Stimulated activated CD4-positive, alpha-beta T cell treated with anti-CD3 and anti-CD28 coated beads, TNF-alpha, amount 100 ng/mL, for 48 hours (primary cell): ENCODE data around the gene TENM3.
"Not testable (repeated sequence)": the region's sequence is repeated elsewhere in the genome, so short reads cannot be mapped to it uniquely, and the experiment has no call there.

ENCODE experiments used
- DNase-seq, 3 donors: peaks; one replicate each; pipeline ENCODE4 v3.0.0-alpha.2; 2020; ENCODE audit warnings: low read depth in 3 of 3

Gene TENM3

GRCh38 chr4:182337366-182337765 is 94.2 kb downstream of the TENM3 start:
- DNase-seq, result no peak

DNA sequence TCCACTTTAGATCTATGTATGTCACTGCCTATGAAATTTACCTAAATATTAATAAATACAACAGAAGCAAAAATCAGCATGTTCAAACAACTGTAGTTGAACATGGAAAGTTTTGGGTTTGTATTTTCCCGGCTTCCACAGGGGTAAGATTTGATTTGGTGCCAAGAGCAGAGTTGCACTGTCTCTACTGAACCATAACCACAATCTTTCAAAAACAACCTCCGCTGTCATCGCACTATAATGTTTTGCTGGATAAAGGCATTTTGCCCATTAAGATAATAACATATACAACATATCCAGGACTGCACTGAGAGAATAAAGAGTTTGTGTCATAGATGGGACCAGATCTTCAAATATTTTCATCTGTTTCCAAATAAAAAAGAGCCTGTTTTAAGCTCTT is 94.9 kb downstream of the TENM3 start:
- DNase-seq, result no peak

GRCh38 chr4:182338746-182339145 is 95.5 kb downstream of the TENM3 start:
- no peak for DNase-seq

DNA sequence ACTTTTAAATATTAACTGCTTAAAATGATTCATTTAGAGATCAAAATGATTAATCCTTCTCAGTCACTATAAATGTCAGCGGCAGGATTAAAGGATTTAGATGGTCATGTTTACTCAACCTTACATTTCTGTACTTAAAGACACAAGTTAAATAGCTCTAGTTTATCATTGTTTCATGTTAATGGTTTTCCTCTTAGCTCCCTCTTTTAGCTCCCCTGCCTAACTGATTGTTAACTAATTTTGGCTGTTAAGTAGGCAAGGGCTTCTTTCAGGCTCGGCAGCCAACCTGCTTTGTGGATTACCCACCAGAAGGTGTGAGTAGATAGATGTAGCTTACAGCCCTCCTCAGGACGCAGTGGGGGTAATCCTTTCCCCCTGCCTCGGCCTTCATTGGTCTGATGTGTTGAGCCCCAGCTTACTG is 96.0 kb downstream of the TENM3 start:
- DNase-seq, result no peak

- DNase-seq, result no peak
Observed at GRCh38 chr4:182343453-182343852, 100.3 kb downstream of the TENM3 start.

DNA sequence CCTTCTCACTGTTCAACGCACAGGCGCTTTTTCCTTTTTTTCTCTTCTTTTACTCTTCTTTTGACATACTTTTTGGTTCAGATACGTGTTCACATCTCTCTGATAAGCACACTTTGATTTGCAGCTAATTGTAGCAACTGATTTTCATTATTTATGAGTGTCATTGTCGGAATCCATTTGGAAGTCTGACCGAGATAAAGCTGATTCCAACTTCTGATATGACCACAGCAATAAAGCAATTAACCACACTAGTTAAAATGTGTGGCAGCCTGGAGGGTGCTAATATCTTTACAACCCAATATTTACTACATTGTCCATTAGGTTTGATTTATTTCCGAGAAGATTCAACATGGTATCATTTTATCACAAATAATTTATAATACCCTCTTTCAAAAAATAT is 101.8 kb downstream of the TENM3 start:
- DNase-seq, result no peak

DNA sequence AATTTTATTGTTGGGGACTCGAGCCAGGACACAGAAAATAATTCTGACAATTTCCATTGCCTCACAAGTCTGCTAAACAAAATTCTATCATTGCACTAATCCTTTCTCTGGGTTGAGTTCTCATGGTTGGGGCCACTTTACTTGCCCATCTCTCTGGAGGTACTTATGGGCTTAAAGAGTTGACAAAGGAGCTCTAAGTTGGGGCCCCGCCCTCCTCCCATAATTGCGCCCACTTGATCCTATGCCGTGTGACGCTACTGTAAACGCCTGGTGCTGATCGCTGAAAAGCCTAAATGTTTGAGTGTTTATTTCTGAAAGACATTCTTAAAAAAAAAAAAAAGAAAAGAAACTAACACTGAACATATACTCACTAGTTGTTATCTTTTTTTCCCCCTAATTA is 103.0 kb downstream of the TENM3 start:
- no peak for DNase-seq

DNA sequence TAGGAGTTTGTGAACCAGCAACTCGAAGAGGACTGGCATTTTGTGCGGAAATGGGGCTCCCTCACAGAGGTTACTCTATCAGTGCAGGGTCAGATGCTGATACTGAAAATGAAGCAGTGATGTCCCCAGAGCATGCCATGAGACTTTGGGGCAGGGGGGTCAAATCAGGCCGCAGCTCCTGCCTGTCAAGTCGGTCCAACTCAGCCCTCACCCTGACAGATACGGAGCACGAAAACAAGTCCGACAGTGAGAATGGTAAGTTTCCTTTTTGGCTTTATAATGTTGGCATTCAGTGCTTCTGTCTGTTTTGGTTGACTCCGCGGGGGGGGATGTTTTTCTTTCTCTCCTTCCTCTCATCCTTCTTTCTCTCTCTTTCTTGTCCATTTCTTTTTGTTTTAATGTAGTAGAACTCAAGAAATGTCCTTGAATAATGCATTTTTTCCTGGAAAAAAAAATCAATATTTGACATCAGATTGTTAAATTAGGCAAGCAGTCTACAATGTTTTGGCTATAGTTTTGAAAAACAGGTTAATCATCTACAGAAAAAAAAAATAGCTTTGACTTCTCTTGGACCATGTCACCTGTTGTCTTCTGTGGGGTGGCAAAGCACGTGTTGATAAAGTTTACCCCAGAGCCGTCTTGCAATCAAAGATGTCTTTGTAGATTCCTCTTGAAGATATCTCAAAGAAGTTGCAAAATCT is 103.6 kb downstream of the TENM3 start:
- DNase-seq, result no peak

DNA sequence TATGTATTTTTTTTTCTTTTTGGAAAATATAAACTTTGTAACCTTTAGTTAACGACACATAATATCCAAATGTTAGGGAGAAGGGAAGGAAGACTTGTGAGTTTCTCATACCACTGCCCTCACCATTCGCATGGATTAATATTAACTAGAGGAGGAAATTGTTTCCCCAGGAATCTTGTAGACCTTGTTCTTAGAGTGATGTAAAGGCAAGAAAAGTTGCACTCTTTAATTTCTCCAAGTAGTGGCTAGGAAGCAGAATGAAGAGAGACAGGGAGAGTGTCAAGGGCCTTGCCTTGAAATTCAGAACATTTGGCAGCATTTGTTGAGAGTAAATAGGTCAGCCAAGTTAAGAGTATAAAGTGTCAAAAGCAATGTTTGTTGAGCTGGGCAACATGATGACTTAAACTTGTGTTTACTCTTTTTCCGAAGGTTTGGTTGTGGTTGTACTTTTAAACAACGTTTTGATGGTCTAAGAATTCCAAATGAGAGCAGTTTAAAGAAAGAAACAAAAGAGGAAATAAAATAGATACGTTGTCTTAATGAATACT is 105.7 kb downstream of the TENM3 start:
- no peak for DNase-seq

DNA sequence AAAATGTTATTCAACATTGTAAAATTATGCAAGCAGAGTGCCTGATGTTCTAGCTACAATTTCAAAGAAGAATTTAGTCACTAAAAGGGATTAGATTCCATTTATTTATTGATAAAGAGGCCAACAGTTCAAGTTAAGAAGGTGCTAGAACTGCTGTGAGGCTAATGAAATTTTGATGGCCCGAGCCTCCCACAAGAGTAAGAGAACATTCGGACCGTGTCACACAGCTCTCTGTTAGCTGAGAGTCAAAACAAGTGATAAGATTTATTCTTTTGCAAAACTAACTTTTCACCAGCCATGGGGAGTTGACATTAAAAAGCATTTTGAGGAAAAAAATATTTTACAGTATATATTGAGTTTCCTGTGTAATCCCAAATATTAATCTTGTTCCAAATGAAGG is 106.8 kb downstream of the TENM3 start:
- no peak for DNase-seq

- no peak for DNase-seq
Observed at GRCh38 chr4:182351485-182351884, 108.3 kb downstream of the TENM3 start.

DNA sequence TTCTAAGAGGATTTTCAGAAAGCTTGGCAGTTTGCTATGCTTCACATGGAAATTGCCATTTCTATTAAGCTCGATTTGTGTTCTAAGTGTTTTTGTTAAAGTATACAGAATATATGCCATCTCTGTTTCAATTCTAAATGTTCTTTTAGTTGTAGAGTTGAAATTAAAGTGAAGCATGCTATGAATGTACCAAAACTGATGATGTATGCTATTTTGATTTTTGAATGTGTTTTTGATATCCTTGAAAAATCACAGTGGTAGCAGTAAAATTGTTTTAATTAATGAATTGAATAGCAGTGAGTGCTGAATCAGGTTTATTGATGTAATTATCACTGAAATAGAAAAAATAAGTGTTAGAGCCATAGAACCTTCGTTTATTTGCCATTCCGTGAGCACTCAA is 110.9 kb downstream of the TENM3 start:
- no peak for DNase-seq

- DNase-seq, result no peak
Observed at GRCh38 chr4:182354867-182355266, 111.7 kb downstream of the TENM3 start.

DNA sequence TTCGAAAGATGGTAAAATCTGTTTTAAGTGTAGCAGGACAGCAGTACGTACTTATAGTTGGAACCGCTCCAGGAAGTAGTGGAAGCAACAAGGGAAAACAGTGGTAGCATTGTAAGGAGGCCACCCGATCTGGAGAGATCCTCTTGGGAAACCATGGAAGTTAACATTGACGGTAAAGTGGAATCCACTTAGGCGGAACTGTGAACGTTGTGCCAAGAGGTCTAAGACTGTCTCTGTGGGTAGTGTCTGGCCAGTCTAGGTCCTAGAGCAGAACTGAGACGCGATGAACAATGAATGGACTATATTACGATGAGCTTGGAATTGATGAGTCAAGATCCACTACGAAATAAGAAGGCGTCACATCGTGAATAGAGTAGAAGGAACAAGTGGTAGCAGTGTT is 124.0 kb downstream of the TENM3 start:
- DNase-seq, result no peak

GRCh38 chr4:182369211-182369610 is 126.0 kb downstream of the TENM3 start:
- DNase-seq, result no peak

- no peak for DNase-seq
Observed at GRCh38 chr4:182370491-182370890, 127.3 kb downstream of the TENM3 start.

DNA sequence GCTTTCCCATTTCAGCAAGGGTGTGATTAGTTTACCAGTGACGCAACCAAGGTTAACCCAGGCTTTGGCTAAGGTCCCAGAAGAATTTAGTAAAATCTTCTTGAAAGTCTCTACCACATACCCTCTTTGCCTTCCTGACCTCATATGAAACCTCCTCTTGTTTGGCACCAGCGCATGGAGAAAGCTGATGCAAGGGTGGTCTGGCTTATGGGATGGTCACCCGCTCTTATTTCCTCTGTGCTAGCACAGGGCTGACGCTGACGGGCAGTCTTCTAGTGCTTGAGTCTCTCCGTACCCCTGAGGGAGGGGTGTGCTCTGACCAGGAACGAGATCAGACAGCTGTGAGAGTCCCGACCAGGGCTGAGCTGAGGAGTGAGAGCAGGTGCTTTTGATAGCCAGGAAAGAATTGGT is 137.6 kb downstream of the TENM3 start:
- no peak for DNase-seq

- no peak for DNase-seq
Observed at GRCh38 chr4:182382941-182383340, 139.7 kb downstream of the TENM3 start.

- DNase-seq, result no peak
Observed at GRCh38 chr4:182384631-182385091, 141.5 kb downstream of the TENM3 start.

DNA sequence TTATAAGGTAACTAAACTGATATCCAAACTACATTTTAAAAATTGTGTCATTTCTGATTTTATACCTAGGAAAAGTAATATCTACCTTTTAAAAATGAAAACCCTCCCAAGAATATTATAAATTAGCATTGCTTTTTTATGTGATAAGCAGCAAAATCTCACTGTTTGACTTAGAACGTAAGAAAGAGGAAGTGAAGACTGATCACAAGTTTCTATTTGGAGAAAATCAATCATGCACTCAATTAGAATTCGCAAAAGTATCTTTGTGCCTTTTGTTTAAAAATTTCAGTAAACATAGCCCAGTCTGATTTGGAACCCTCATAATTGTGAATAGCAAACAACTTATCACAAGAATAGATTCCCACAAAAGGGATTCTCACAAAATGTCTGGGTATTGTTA is 142.7 kb downstream of the TENM3 start:
- DNase-seq, result no peak

- not testable (repeated sequence) for DNase-seq
Observed at GRCh38 chr4:182386576-182386975, 143.4 kb downstream of the TENM3 start.

GRCh38 chr4:182391111-182391684 is 148.0 kb downstream of the TENM3 start:
- DNase-seq, result no peak

DNA sequence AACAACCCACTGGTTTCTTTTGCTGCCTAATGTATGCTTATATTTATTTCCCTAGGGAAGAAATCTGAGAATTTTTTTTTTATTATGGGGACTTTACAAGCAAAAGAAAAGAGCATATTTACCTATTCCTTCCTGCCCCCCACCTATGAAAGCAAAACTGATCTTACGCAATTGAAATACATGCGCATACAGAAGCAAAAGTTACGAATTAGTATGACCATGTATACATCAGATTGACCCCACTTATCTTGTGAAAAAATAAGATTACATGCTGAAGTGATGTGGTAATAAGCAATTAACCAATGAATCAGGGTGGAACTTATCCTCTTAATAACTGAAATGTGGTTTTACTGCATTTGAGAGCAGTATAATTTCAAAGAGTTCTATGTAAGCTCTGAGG is 151.0 kb downstream of the TENM3 start:
- DNase-seq, result no peak
